Cardiac muscle cell (in vitro differentiated cells and primary cell): ENCODE measurements around the gene MSANTD7. TPM values are rescaled to one million over a fixed set of nuclear protein-coding genes. Genes with fewer than 3 reads are reported as not detected.

Experiments used
- DNase-seq, 2 donors: peaks; one replicate each; pipeline versions ENCODE4 v3.0.0 to v3.0.0-alpha.2; 2010 to 2017; ENCODE audit warnings: low read depth in 1 of 2, low spot score in 1 of 2
- H3K27ac ChIP-seq: fragments of 200-600 bp; sonication (generic); 2 replicates; pipeline ENCODE4 v1.5.1; 2016
- H3K27me3 ChIP-seq: fragments of 200-600 bp; sonication (generic); 2 replicates; pipeline ENCODE4 v1.6.0; 2016; ENCODE audit warnings: control low read depth
- H3K36me3 ChIP-seq: fragments of 200-600 bp; sonication (generic); 2 replicates; pipeline ENCODE4 v1.5.1; 2016; ENCODE audit warnings: control low read depth
- H3K4me1 ChIP-seq: fragments of 200-600 bp; sonication (generic); 2 replicates; pipeline ENCODE4 v1.8.1; 2017; ENCODE audit warnings: low read depth, mild to moderate bottlenecking, mixed run types
- H3K4me3 ChIP-seq: fragments of 200-600 bp; sonication (generic); 2 replicates; pipeline ENCODE4 v1.5.1; 2016; ENCODE audit warnings: mild to moderate bottlenecking
- H3K9me3 ChIP-seq: fragments of 200-600 bp; sonication (generic); 2 replicates; pipeline ENCODE4 v1.5.1; 2017; ENCODE audit warnings: low read depth, mild to moderate bottlenecking, control low read depth
- CTCF ChIP-seq: IDR thresholded peaks from 2 replicates; pipeline ENCODE4 v1.5.1; 2012; ENCODE audit warnings: low read depth, mild to moderate bottlenecking, low read length
- polyA plus RNA-seq: library from polyadenylated mRNA; unstranded; fragments of >200 nt; fragmentation: Nextera tagmentation; extraction: Ambion mirVana; gene quantifications from 2 replicates; pipeline ENCODE4 v1.2.1, GENCODE V29; 2016
- total RNA-seq: library from RNA; depleted of rRNA; stranded (reverse); fragments of >200 nt; gene quantifications from 2 replicates; pipeline ENCODE4 v1.2.3, GENCODE V29; 2016

The MSANTD7 gene
- total and polyA plus RNA-seq, 2 experiments from 2014 or later, result 10.1 to 16.0 TPM

GRCh38 chr10:14879928-14880193 lies 41.8 kb downstream of the MSANTD7 start:
- H3K27ac ChIP-seq, result no peak overlapping the region

GRCh38 chr10:14880229-14880628 lies 42.1 kb downstream of the MSANTD7 start:
- no peak for TF ChIP-seq CTCF
- no peak overlapping the region for H3K27ac ChIP-seq
- no peaks in the 10 kb centered on the region for H3K9me3 ChIP-seq
- H3K27me3 ChIP-seq, result no peaks in the 10 kb centered on the region
- peaks cover 11% of the 10 kb centered on the region for H3K4me1 ChIP-seq
- DNase-seq, result peak in 1 of 2 donors; percentile 5
- H3K36me3 ChIP-seq, result no peaks in the 10 kb centered on the region
- peak overlapping the region; percentile 84 for H3K4me3 ChIP-seq

More at GRCh38 chr10:14879928-14880193, 41.8 kb downstream of the MSANTD7 start:
- H3K36me3 ChIP-seq, result no peaks in the 10 kb centered on the region
- no peaks in the 10 kb centered on the region for H3K27me3 ChIP-seq
- no peak for DNase-seq
- no peaks in the 10 kb centered on the region for H3K9me3 ChIP-seq
- no peak for TF ChIP-seq CTCF
- peak overlapping the region; percentile 84 for H3K4me3 ChIP-seq
- H3K4me1 ChIP-seq, result peaks cover 11% of the 10 kb centered on the region

GRCh38 chr10:14884082-14884481 lies 46.0 kb downstream of the MSANTD7 start:
- H3K9me3 ChIP-seq, result no peaks in the 10 kb centered on the region
- H3K36me3 ChIP-seq, result no peaks in the 10 kb centered on the region
- TF ChIP-seq CTCF, result no peak
- no peaks in the 10 kb centered on the region for H3K27me3 ChIP-seq
- no peaks in the 10 kb centered on the region for H3K4me1 ChIP-seq
- H3K4me3 ChIP-seq, result no peak overlapping the region
- no peak overlapping the region for H3K27ac ChIP-seq
- DNase-seq, result no peak

Other genes with a start within 250 kb of the MSANTD7 start
- 6.0 TPM in 2 replicates for gene FAM107B, start 63.4 kb upstream of the MSANTD7 start, total RNA-seq
- 9.6 and 12.8 TPM in 2 replicates for gene FAM107B, start 63.4 kb upstream of the MSANTD7 start, polyA plus RNA-seq
- gene CDNF, start 269 bp upstream of the MSANTD7 start, total RNA-seq, result 0.74 and 4.1 TPM in 2 replicates
- gene CDNF, start 269 bp upstream of the MSANTD7 start, polyA plus RNA-seq, result 1.4 and 2.9 TPM in 2 replicates
- gene HSPA14, start within 50 bp of the MSANTD7 start, total RNA-seq, result 14.0 and 14.2 TPM in 2 replicates
- gene HSPA14, start within 50 bp of the MSANTD7 start, polyA plus RNA-seq, result 19.3 and 22.3 TPM in 2 replicates
- gene SUV39H2, start 40.6 kb downstream of the MSANTD7 start, total RNA-seq, result 6.9 and 10.6 TPM in 2 replicates
- gene SUV39H2, start 40.6 kb downstream of the MSANTD7 start, polyA plus RNA-seq, result 12.4 and 20.4 TPM in 2 replicates
- gene DCLRE1C, start 115.8 kb downstream of the MSANTD7 start, total RNA-seq, result 7.6 and 8.2 TPM in 2 replicates
- gene DCLRE1C, start 115.8 kb downstream of the MSANTD7 start, polyA plus RNA-seq, result 14.8 and 16.6 TPM in 2 replicates
- gene MEIG1, start 121.1 kb downstream of the MSANTD7 start, total RNA-seq, result 1.2 TPM in 1 of 2 replicates, not detected in the other
- gene MEIG1, start 121.1 kb downstream of the MSANTD7 start, polyA plus RNA-seq, result 3.0 and 4.2 TPM in 2 replicates
- gene OLAH, start 205.6 kb downstream of the MSANTD7 start, total RNA-seq, result not detected in 2 replicates
- gene OLAH, start 205.6 kb downstream of the MSANTD7 start, polyA plus RNA-seq, result not detected in 2 replicates